ENCODE measurements around the gene PMVK. TPM values are rescaled to one million over a fixed set of nuclear protein-coding genes. Genes with fewer than 3 reads are reported as not detected.

The PMVK gene
- total and polyA plus RNA-seq, 2 donors from 2014 or later = 42.0 to 132 TPM

DNA sequence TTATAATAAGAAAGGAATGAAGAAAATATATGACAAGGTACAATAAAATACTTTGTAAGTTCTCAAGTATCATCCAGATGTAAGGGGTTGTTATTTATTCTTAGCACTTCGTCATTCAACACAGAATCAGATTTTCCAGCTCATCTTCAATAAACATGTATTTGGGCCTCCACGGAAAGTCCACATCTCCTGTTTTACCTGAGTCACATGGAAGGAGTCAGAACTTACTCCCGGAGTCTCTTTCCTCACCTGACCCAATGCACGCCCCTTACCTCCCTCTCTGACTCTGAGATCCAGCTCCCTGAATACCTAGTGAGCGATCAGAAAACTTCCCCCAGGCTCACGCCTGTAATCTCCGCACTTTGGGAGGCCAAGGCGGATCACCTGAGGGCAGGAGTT is 1.5 kb upstream of the PMVK start:
- intact Hi-C loops (cut with DNase I) = no loop called here
- H3K4me3 ChIP-seq (ENCODE audit: low read length in 3 of 3) = peak overlapping the region in 1 of 3 donors; percentile 82
- peaks cover 0 to 30% (median 15%) of the 10 kb centered on the region in 3 donors for H3K4me1 ChIP-seq (ENCODE audit: control insufficient read depth in 2 of 3, insufficient read depth in 2 of 3, low read depth in 1 of 3, low read length in 3 of 3)
- TF ChIP-seq, protein P1, sequence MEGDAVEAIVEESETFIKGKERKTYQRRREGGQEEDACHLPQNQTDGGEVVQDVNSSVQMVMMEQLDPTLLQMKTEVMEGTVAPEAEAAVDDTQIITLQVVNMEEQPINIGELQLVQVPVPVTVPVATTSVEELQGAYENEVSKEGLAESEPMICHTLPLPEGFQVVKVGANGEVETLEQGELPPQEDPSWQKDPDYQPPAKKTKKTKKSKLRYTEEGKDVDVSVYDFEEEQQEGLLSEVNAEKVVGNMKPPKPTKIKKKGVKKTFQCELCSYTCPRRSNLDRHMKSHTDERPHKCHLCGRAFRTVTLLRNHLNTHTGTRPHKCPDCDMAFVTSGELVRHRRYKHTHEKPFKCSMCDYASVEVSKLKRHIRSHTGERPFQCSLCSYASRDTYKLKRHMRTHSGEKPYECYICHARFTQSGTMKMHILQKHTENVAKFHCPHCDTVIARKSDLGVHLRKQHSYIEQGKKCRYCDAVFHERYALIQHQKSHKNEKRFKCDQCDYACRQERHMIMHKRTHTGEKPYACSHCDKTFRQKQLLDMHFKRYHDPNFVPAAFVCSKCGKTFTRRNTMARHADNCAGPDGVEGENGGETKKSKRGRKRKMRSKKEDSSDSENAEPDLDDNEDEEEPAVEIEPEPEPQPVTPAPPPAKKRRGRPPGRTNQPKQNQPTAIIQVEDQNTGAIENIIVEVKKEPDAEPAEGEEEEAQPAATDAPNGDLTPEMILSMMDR (IDR thresholded peaks at IDR 0.05; ENCODE audit: borderline replicate concordance, extremely low read depth, insufficient read depth) = no peak
- peak overlapping the region; percentile 48 to 99 (median 92) for H3K9ac ChIP-seq (ENCODE audit: low read length in 3 of 3)
- H3K9me3 ChIP-seq (ENCODE audit: control insufficient read depth in 2 of 3, insufficient read depth in 1 of 3, low read length in 3 of 3) = no peaks in the 10 kb centered on the region
- no peak for DNase-seq
- FAIRE-seq = no peak
- peak overlapping the region; percentile 100 for H3K27ac ChIP-seq (ENCODE audit: low read depth in 2 of 2, low read length in 2 of 2)
- H3K27me3 ChIP-seq (ENCODE audit: control insufficient read depth, insufficient read depth, low read length) = no peaks in the 10 kb centered on the region
- H3K36me3 ChIP-seq (ENCODE audit: control insufficient read depth in 2 of 3, insufficient read depth in 3 of 3, low read length in 3 of 3) = no peaks in the 10 kb centered on the region

DNA sequence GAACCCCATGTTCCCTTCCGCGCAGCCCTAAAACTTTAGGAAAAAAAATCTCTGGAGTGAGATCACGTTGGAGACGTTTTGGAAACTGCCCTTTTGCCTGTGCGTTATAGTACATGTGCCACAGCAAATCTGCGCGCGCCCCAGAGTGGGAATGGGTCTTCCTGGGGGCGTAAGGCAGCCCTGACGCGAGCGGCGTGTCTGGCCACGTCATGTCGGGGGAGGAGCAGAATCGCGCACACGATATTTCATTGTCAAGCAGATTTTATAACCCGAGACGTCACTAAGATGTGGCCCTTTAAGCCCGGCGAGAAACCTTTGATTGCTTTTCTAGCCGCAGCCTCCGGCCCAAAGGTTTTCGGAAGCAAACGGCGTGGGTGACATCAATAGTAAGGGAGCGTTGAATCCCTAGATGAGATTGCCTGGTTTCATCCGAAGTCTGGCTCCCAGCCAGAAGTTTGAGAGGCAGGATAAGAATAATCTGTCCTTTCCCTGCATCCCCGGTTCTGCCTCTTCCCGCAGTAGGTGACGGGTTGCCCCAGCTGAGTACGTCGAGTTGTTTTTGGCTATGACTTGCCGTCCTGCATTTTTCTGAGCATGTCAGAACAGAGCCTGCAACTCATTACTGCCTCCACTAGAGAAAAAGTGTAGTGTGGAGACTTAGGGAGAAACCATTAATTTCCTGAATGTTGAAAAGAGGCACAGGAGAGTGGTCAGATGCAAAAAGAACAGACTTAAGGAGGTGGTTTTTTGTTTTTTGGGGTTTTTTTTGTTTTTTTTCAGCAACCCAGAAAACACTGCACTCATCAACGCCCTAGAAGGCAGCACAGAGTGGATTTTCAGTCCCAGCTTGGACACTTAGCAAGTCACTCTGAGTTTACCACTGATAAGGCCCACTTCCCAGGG is 817 bp upstream of the PMVK start:
- FAIRE-seq (no peak), DNase-seq (peak; percentile 93 to 97 (median 97))
- Histone ChIP-seq H3K27ac (ENCODE audit: low read depth in 2 of 2, low read length in 2 of 2) (peak overlapping the region; percentile 100), H3K9ac (ENCODE audit: low read length in 3 of 3) (peak overlapping the region; percentile 48 to 99 (median 92)), H3K27me3 (ENCODE audit: control insufficient read depth, insufficient read depth, low read length) (no peaks in the 10 kb centered on the region), H3K9me3 (ENCODE audit: control insufficient read depth in 2 of 3, insufficient read depth in 1 of 3, low read length in 3 of 3) (no peaks in the 10 kb centered on the region), H3K4me1 (ENCODE audit: control insufficient read depth in 2 of 3, insufficient read depth in 2 of 3, low read depth in 1 of 3, low read length in 3 of 3) (peaks cover 0 to 26% (median 11%) of the 10 kb centered on the region in 3 donors), H3K4me3 (ENCODE audit: low read length in 3 of 3) (peak overlapping the region; percentile 82 to 98 (median 91)), H3K36me3 (ENCODE audit: control insufficient read depth in 2 of 3, insufficient read depth in 3 of 3, low read length in 3 of 3) (no peaks in the 10 kb centered on the region)
- TF ChIP-seq, protein P1 (IDR thresholded peaks at IDR 0.05; ENCODE audit: borderline replicate concordance, extremely low read depth, insufficient read depth) = no peak
- intact Hi-C loops (cut with DNase I) = no loop called here

DNA sequence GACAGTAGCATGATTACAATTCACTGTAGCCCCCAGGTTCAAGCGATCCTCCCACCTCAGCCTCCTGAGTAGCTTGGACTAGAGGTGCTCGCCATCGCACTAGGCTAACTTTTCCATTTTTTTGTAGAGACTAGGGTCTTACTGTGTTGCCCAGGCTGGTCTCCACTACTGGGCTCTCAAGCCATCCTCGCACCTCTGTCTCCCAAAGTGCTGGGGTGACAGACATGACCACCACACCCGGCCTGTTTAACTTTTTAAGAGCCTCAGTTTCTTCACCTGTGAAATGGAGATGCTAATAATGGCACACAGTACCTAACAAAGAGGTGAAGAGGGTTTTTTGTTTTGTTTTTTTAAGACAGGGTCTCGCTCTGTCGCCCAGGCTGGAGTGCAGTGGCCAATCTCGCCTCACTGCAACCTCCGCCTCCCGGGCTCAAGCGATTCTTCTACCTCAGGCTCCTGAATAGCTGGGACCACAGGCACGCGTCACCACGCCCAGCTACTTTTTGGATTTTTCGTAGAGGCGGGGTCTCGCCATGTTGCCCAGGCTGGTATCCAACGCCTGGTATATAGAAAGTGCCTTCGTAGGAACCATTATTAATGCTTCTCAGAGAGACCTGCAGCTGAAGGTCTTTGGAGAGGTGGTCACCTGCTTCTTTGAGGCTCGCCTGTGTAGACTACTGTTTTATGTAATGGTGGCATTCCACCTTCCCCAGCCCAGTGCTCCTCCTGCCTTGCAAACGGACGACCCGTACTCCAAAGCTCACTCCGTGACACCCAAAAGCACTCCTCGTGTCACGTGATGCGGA is 567 bp downstream of the PMVK start:
- H3K27me3 ChIP-seq (ENCODE audit: control insufficient read depth, insufficient read depth, low read length) = no peaks in the 10 kb centered on the region
- H3K9ac ChIP-seq (ENCODE audit: low read length in 3 of 3) = peak overlapping the region; percentile 48 to 99 (median 92)
- H3K4me3 ChIP-seq (ENCODE audit: low read length in 3 of 3) = peak overlapping the region; percentile 82 to 98 (median 91)
- H3K9me3 ChIP-seq (ENCODE audit: control insufficient read depth in 2 of 3, insufficient read depth in 1 of 3, low read length in 3 of 3) = no peaks in the 10 kb centered on the region
- DNase-seq (peak in 1 of 5 donors; percentile 71), FAIRE-seq (no peak)
- H3K27ac ChIP-seq (ENCODE audit: low read depth in 2 of 2, low read length in 2 of 2) = peak overlapping the region; percentile 100
- H3K4me1 ChIP-seq (ENCODE audit: control insufficient read depth in 2 of 3, insufficient read depth in 2 of 3, low read depth in 1 of 3, low read length in 3 of 3) = peaks cover 0 to 14% (median 10%) of the 10 kb centered on the region in 3 donors
- TF ChIP-seq, protein P1 (IDR thresholded peaks at IDR 0.05; ENCODE audit: borderline replicate concordance, extremely low read depth, insufficient read depth) = no peak
- intact Hi-C loops (cut with DNase I) = no loop called here
- no peaks in the 10 kb centered on the region for H3K36me3 ChIP-seq (ENCODE audit: control insufficient read depth in 2 of 3, insufficient read depth in 3 of 3, low read length in 3 of 3)
